Activated B cell treated with CpG ODN at 0.5 μM for 24 hours (primary cell): Measurements from ENCODE around the gene NRSN2. TPM values are rescaled to one million over a fixed set of nuclear protein-coding genes. Genes with fewer than 3 reads are reported as not detected.

ENCODE experiments used
- ATAC-seq: fragments of 200-7000 bp; cut with Tn5 transposase; one replicate; pipeline ENCODE4 v1.10.0; 2021; ENCODE audit warnings: low read depth, mild to moderate bottlenecking, moderate library complexity
- CTCF ChIA-PET: fragments of 350-600 bp; sonication (Branson Sonifier 250); formaldehyde crosslinking; loops from one replicate; lab custom pipeline; 2021; ENCODE audit warnings: antibody characterized with exemption; lab: Charles Lee
- POLR2A ChIA-PET: fragments of 350-600 bp; sonication (Branson Sonifier 250); formaldehyde crosslinking; loops from one replicate; lab custom pipeline; 2021; ENCODE audit warnings: antibody characterized with exemption; lab: Charles Lee
- DNase-seq: peaks from one replicate; pipeline ENCODE4 v3.0.0; 2022
- H3K27ac Mint-ChIP-seq: one replicate; pipeline ENCODE4 v1.8.0; 2020; ENCODE audit warnings: mixed read lengths
- H3K27me3 Mint-ChIP-seq: one replicate; pipeline ENCODE4 v1.8.0; 2021; ENCODE audit warnings: mixed read lengths
- H3K36me3 Mint-ChIP-seq: one replicate; pipeline ENCODE4 v1.8.0; 2021; ENCODE audit warnings: low read depth, mixed read lengths
- H3K4me1 Mint-ChIP-seq: one replicate; pipeline ENCODE4 v1.8.0; 2021; ENCODE audit warnings: mixed read lengths
- H3K4me3 Mint-ChIP-seq: one replicate; pipeline ENCODE4 v1.8.0; 2020; ENCODE audit warnings: mild to moderate bottlenecking, mixed read lengths
- H3K9me3 Mint-ChIP-seq: one replicate; pipeline ENCODE4 v1.8.0; 2020; ENCODE audit warnings: mixed read lengths
- CTCF ChIP-seq: fragments of 200-600 bp; IDR thresholded peaks from one replicate; pipeline ENCODE4 v1.8.0; 2022; ENCODE audit warnings: antibody characterized with exemption, mild to moderate bottlenecking
- intact Hi-C: fragments of 100-400 bp; cut with micrococcal nuclease; formaldehyde crosslinking; loops from one replicate; pipeline ENCODE4 v1.15.1; 2024
- total RNA-seq: library from RNA; stranded (reverse); gene quantifications from 2 replicates; pipeline ENCODE4 v1.2.3, GENCODE V29; 2022

The NRSN2 gene
- total RNA-seq, 1 donor from 2014 or later, result 12.8 TPM

GRCh38 chr20:400454-401275, 53.8 kb downstream of the NRSN2 start:
- intact Hi-C loops, result no loop called here
- Mint-ChIP-seq H3K4me3 (no peak overlapping the region), H3K27ac (no peak overlapping the region), H3K4me1 (peaks cover 14% of the 10 kb centered on the region), H3K36me3 (peaks cover 24% of the 10 kb centered on the region), H3K27me3 (no peaks in the 10 kb centered on the region), H3K9me3 (peaks cover 3% of the 10 kb centered on the region)
- ATAC-seq (no peak), DNase-seq (no peak)
- CTCF ChIA-PET, result no interaction called here
- no peak for TF ChIP-seq CTCF
- POLR2A ChIA-PET, result no interaction called here

- no peak overlapping the region for H3K4me3 Mint-ChIP-seq
- H3K9me3 Mint-ChIP-seq, result peaks cover 3% of the 10 kb centered on the region
- intact Hi-C loops, result no loop called here
- no peak overlapping the region for H3K27ac Mint-ChIP-seq
- ATAC-seq (no peak), DNase-seq (no peak)
- H3K27me3 Mint-ChIP-seq, result no peaks in the 10 kb centered on the region
- no peak for TF ChIP-seq CTCF
- H3K36me3 Mint-ChIP-seq, result peaks cover 13% of the 10 kb centered on the region
- POLR2A ChIA-PET, result interaction anchor here (1.2 kb wide), 1 partner anchor 21 kb away, joined by 4 read pairs; the partner anchor contains the start of gene TRIB3
- H3K4me1 Mint-ChIP-seq, result peaks cover 18% of the 10 kb centered on the region
- CTCF ChIA-PET, result no interaction called here
Measured at GRCh38 chr20:401682-402495, 55.0 kb downstream of the NRSN2 start.

- Mint-ChIP-seq H3K4me1 (peaks cover 23% of the 10 kb centered on the region), H3K27me3 (no peaks in the 10 kb centered on the region), H3K9me3 (peaks cover 3% of the 10 kb centered on the region), H3K36me3 (peaks cover 9% of the 10 kb centered on the region), H3K4me3 (no peak overlapping the region), H3K27ac (no peak overlapping the region)
- ChIA-PET CTCF (no interaction called here), POLR2A (interaction anchor here (1.2 kb wide), 1 partner anchor 22 kb away, joined by 4 read pairs; the partner anchor contains the start of gene TRIB3)
- TF ChIP-seq CTCF, result no peak
- DNase-seq (no peak), ATAC-seq (no peak)
- intact Hi-C loops, result no loop called here
Measured at GRCh38 chr20:402496-402885, 55.6 kb downstream of the NRSN2 start.

- ChIA-PET POLR2A (interaction anchor here (1.2 kb wide), 1 partner anchor 22 kb away, joined by 4 read pairs; the partner anchor contains the start of gene TRIB3), CTCF (no interaction called here)
- TF ChIP-seq CTCF, result no peak
- Mint-ChIP-seq H3K27ac (no peak overlapping the region), H3K27me3 (no peaks in the 10 kb centered on the region), H3K36me3 (peaks cover 3% of the 10 kb centered on the region), H3K4me3 (no peak overlapping the region), H3K4me1 (peaks cover 23% of the 10 kb centered on the region), H3K9me3 (peaks cover 3% of the 10 kb centered on the region)
- no peak for ATAC-seq
- intact Hi-C loops, result no loop called here
- DNase-seq, result no peak
Measured at GRCh38 chr20:402898-403581, 56.1 kb downstream of the NRSN2 start.
